Posterior vena cava (tissue), 2 donors: ENCODE measurements around the gene FBXL12. TPM values are rescaled to one million over a fixed set of nuclear protein-coding genes. Genes with fewer than 3 reads are reported as not detected.

Source experiments
- DNase-seq: peaks from one replicate; pipeline ENCODE4 v3.0.0-alpha.2; 2020; ENCODE audit warnings: low spot score
- intact Hi-C, 2 donors: fragments of 100-400 bp; cut with DNase I; formaldehyde crosslinking; loops; one replicate each; pipeline versions ENCODE4 v1.14.1 to v1.14.2; 2022 to 2023
- total RNA-seq, 2 donors: library from RNA; stranded (reverse); fragmentation: NEBNext Ultra II Directional; extraction: Animal tissue kit (Norgen Biotek cat#: 25700); gene quantifications; one replicate each; pipeline ENCODE4 v1.2.1, GENCODE V29; 2021
- donor health status: DM: yes; HTN: yes; CAD: no.
- donor health status: DM: yes; HTN: yes; CAD: no.

The FBXL12 gene
- total RNA-seq, 2 donors from 2014 or later = 18.5 to 19.0 TPM

- peak; percentile 98 for DNase-seq
- intact Hi-C loops = no loop called here
Measured at GRCh38 chr19:9768175-9769112, 50.4 kb downstream of the FBXL12 start, which contains the start of gene ZNF846. TSS of gene ZNF846 (minus strand) at chr19:9768738. CDS start at chr19:9764950, 3,788 bp downstream.

Other genes with a start within 250 kb of the FBXL12 start
- gene ZNF121, start 234.6 kb downstream of the FBXL12 start, total RNA-seq = 10 to 100 TPM; 26.8 to 30.0 TPM
- gene ZNF561, start 197.8 kb downstream of the FBXL12 start, total RNA-seq = 10 to 100 TPM; 21.5 to 27.4 TPM
- gene ZNF562, start 144.0 kb downstream of the FBXL12 start, total RNA-seq = 10 to 100 TPM; 26.4 to 33.2 TPM
- gene ZNF846, start 50.3 kb downstream of the FBXL12 start, total RNA-seq = 10 to 100 TPM; 13.5 to 18.2 TPM
- 100 to 1,000 TPM; 260 to 295 TPM for gene UBL5, start 8.8 kb upstream of the FBXL12 start, total RNA-seq
- gene PIN1, start 16.2 kb upstream of the FBXL12 start, total RNA-seq = 10 to 100 TPM; 54.0 to 62.4 TPM
- 1 to 10 TPM; 4.0 to 5.2 TPM for gene OLFM2, start 117.4 kb upstream of the FBXL12 start, total RNA-seq
- gene COL5A3, start 191.4 kb upstream of the FBXL12 start, total RNA-seq = 10 to 100 TPM; 10.7 to 23.4 TPM
- not detected for gene RDH8, start 194.4 kb upstream of the FBXL12 start, total RNA-seq